BLaER1 treated with 17β-estradiol and CSF1 and Interleukin-3, amounts not matched to agents 10 nM and 100 nM (cell line): ENCODE measurements around the gene SPEM3.
A peak's percentile ranks its signal among the peaks of the same experiment; 100 is the strongest.

Source experiments
- H3K27ac ChIP-seq, 11 experiments: shearing (Covaris generic); formaldehyde crosslinking; 2 replicates each; pipeline ENCODE4 v1.8.1; 2022
- H3K27me3 ChIP-seq, 11 experiments: shearing (Covaris generic); formaldehyde crosslinking; 2 replicates each; pipeline ENCODE4 v1.8.1; 2022
- H3K36me3 ChIP-seq, 11 experiments: shearing (Covaris generic); formaldehyde crosslinking; 2 replicates each; pipeline ENCODE4 v1.8.1; 2022
- H3K4me1 ChIP-seq, 10 experiments: shearing (Covaris generic); formaldehyde crosslinking; 2 replicates each; pipeline ENCODE4 v1.8.1; 2022
- H3K4me2 ChIP-seq, 11 experiments: shearing (Covaris generic); formaldehyde crosslinking; 2 replicates each; pipeline ENCODE4 v1.8.1; 2022
- H3K4me3 ChIP-seq, 10 experiments: shearing (Covaris generic); formaldehyde crosslinking; 2 replicates each; pipeline ENCODE4 v1.8.1; 2022
- H3K9ac ChIP-seq, 11 experiments: shearing (Covaris generic); formaldehyde crosslinking; 2 replicates each; pipeline ENCODE4 v1.8.1; 2022
- H3K9me3 ChIP-seq, 11 experiments: shearing (Covaris generic); formaldehyde crosslinking; replicated peaks in 1 of 11; 2 replicates each; pipeline ENCODE4 v1.8.1; 2022
- H4K20me1 ChIP-seq, 11 experiments: shearing (Covaris generic); formaldehyde crosslinking; 2 replicates each; pipeline ENCODE4 v1.8.1; 2022
- Cebpa-rat ChIP-seq, 11 experiments: shearing (Covaris generic); IDR thresholded peaks; 2 replicates each; pipeline ENCODE4 v1.8.1; 2022

The SPEM3 gene

DNA sequence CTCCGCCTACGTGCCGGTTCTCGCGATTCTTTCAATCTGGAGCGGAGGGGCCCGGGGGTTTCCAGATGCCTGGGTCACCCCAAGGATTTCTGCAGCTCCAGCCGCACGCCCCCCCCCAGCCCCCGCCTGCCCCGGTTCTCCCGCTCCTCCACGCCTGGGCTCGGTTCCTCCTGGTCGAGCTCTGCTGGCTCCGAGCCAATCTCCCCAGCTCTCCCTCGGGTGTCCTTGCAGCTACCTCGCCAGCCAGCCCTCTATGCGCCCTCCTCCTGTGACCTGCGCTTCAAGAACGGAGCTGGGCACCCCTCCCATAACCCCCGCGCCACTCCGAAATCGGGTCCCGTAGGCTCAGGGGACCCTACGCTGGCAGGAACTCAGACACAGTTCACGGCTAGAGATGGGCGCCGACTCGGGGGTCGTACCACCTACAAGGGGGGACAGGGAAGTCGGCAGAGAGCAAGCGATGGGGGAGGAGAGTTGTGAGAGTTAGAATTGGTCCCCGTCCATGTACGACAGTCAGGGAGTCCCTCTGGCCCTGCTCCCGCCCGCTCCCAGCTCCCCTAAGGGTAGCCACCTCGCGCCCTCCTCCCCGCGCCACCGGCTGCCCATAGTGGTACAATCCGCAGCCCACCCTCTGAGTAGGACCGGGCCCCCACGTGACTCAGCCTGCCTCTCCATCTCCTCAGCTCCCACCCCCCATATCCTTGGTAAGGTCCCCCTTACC is 11.6 kb downstream of the SPEM3 start:
- Histone ChIP-seq H3K4me3 (peak overlapping the region; percentile 47 to 72 (median 54)), H3K9me3 (no peaks in the 10 kb centered on the region), H3K4me1 (peaks cover 50 to 66% (median 60%) of the 10 kb centered on the region in 10 experiments)

DNA sequence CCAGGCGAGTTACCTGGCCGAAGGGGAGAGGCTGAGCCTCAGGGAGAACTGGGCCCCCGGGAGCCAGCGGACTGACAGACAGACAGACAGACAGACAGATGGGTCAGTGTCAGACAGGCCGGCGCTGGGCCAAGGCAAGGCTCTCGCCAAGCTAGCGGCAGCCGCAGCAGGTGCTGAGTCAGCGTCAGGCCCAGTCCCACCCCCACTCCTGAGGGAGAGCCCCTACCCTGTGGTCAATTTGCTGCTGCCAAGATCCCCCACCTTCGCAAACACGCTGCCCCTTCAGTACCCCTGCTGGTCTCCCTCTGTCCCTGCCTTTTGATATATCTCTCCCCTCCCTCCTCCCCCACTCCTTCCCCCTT is 12.2 kb downstream of the SPEM3 start:
- TF ChIP-seq Cebpa-rat (IDR thresholded peaks at IDR 0.05), result no peak
- H3K9me3 ChIP-seq, result no peaks in the 10 kb centered on the region
- H3K4me3 ChIP-seq, result peak overlapping the region; percentile 47 to 72 (median 54); a peak in 10 of 20 replicates
- peak overlapping the region in 4 of 11 experiments; percentile 31 to 66 (median 50); a peak in 4 of 22 replicates for H3K9ac ChIP-seq
- H3K4me2 ChIP-seq, result peak overlapping the region; percentile 81 to 99 (median 89)
- H3K27ac ChIP-seq, result no peak overlapping the region
- peaks cover 85 to 92% (median 89%) of the 10 kb centered on the region in 11 experiments for H3K27me3 ChIP-seq
- H3K36me3 ChIP-seq, result no peaks in the 10 kb centered on the region
- peaks cover 18 to 71% (median 50%) of the 10 kb centered on the region in 11 experiments; a peak in 21 of 22 replicates for H4K20me1 ChIP-seq
- peaks cover 56 to 67% (median 64%) of the 10 kb centered on the region in 10 experiments for H3K4me1 ChIP-seq

More for the DNA sequence above, 11.6 kb downstream of the SPEM3 start:
- Histone ChIP-seq H3K36me3 (no peaks in the 10 kb centered on the region), H3K27ac (no peak overlapping the region), H4K20me1 (peaks cover 18 to 68% (median 46%) of the 10 kb centered on the region in 11 experiments; a peak in 21 of 22 replicates), H3K4me2 (peak overlapping the region; percentile 81 to 99 (median 89)), H3K27me3 (peaks cover 80 to 86% (median 83%) of the 10 kb centered on the region in 11 experiments), H3K9ac (peak overlapping the region; percentile 24 to 66 (median 41); a peak in 15 of 22 replicates)
- TF ChIP-seq Cebpa-rat (IDR thresholded peaks at IDR 0.05), result no peak

GRCh38 chr17:7441266-7441665 is 12.6 kb downstream of the SPEM3 start:
- Histone ChIP-seq H3K4me1 (peaks cover 55 to 64% (median 60%) of the 10 kb centered on the region in 10 experiments), H4K20me1 (peaks cover 18 to 71% (median 51%) of the 10 kb centered on the region in 11 experiments; a peak in 21 of 22 replicates), H3K27ac (no peak overlapping the region), H3K36me3 (no peaks in the 10 kb centered on the region), H3K4me3 (no peak overlapping the region), H3K4me2 (no peak overlapping the region), H3K9ac (no peak overlapping the region), H3K9me3 (no peaks in the 10 kb centered on the region), H3K27me3 (peaks cover 90 to 96% (median 93%) of the 10 kb centered on the region in 11 experiments)
- TF ChIP-seq Cebpa-rat (IDR thresholded peaks at IDR 0.05), result no peak

DNA sequence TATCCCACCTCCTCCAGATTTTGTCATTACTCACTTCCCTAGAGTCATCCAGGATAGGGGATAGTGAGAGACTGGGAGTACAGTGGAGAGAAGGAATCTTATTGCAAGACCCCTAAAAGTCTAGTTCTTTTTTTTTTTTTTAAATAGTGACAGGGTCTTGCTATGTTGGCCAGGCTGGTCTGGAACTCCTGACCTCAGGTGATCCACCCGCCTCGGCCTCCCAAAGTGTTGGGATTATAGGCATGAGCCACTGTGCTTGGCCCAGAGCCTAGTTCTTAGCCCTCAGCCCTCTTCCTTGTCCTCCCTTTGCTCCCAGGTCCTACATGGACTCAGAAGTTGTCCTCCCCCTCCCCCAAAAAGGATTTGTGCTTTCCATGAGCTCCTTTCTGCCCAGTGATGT is 13.5 kb downstream of the SPEM3 start:
- H3K9me3 ChIP-seq, result no peaks in the 10 kb centered on the region
- H3K9ac ChIP-seq, result no peak overlapping the region
- H3K4me1 ChIP-seq, result peaks cover 48 to 55% (median 52%) of the 10 kb centered on the region in 10 experiments
- H3K36me3 ChIP-seq, result no peaks in the 10 kb centered on the region
- H3K27ac ChIP-seq, result no peak overlapping the region
- no peak overlapping the region for H3K4me3 ChIP-seq
- H3K27me3 ChIP-seq, result peaks cover 98 to 100% (median 100%) of the 10 kb centered on the region in 11 experiments
- no peak for TF ChIP-seq Cebpa-rat (IDR thresholded peaks at IDR 0.05)
- H3K4me2 ChIP-seq, result no peak overlapping the region
- peaks cover 17 to 66% (median 44%) of the 10 kb centered on the region in 11 experiments; a peak in 21 of 22 replicates for H4K20me1 ChIP-seq

- Histone ChIP-seq H3K9me3 (no peaks in the 10 kb centered on the region), H4K20me1 (peaks cover 4 to 49% (median 28%) of the 10 kb centered on the region in 11 experiments; a peak in 20 of 22 replicates), H3K36me3 (no peaks in the 10 kb centered on the region), H3K4me2 (peak overlapping the region in 8 of 11 experiments; percentile 81 to 92 (median 85); a peak in 13 of 22 replicates), H3K4me1 (peaks cover 31 to 38% (median 35%) of the 10 kb centered on the region in 10 experiments), H3K27ac (no peak overlapping the region), H3K4me3 (no peak overlapping the region), H3K9ac (no peak overlapping the region), H3K27me3 (peaks cover 98 to 100% (median 100%) of the 10 kb centered on the region in 11 experiments)
- TF ChIP-seq Cebpa-rat (IDR thresholded peaks at IDR 0.05), result no peak
Observed at GRCh38 chr17:7443499-7444485, 15.1 kb downstream of the SPEM3 start.

DNA sequence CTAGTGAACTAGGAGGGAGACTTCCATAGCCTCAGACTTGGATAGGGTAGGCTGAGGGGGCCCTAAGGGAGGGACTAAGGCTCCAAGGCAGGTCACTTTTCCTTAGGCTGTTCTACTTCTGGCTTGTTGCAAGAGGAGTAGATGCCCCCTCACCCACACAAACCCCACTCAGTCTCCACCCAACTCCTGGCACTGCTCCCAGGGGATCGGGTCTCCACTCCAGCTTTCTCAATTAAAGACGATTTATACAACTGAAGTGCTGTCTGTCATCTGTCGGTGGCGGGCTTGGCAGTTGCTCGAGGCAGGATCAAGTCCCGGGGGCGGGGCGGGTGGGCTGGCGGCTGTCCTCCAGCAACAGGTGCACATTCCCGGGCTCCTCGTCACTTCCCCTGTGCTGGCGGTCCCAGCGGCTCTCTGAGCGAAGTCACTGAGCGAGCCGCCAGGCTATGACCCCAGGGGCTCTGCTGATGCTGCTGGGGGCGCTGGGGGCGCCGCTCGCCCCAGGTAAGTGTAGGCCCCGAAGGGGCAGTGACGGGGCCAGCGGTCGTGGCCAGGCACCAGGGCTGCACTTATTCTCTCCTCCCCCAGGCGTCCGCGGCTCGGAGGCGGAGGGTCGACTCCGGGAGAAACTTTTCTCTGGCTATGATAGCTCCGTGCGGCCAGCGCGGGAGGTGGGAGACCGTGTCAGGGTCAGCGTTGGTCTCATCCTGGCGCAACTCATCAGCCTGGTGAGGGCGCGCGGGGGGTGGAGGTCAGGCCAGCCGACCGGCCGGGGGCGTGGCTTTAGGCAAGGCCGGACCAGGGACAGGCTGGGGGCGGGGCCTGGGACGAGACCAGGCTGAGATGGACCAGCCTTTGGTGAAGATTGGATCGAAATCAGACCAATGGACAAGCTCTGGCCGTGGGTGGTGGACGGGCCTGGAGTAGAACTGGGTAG is 16.3 kb downstream of the SPEM3 start, which contains the start of gene CHRNB1:
CHRNB1 (plus strand) TSS at position 380 of the 937 bp plus-strand sequence; CDS start at position 447, 67 bp downstream.
- H4K20me1 ChIP-seq, result peaks cover 0 to 38% (median 16%) of the 10 kb centered on the region in 11 experiments; a peak in 16 of 22 replicates
- peaks cover 20 to 30% (median 25%) of the 10 kb centered on the region in 10 experiments for H3K4me1 ChIP-seq
- H3K27ac ChIP-seq, result no peak within 1 kb of the TSS
- TF ChIP-seq Cebpa-rat (IDR thresholded peaks at IDR 0.05), result no peak
- peak within 1 kb of the TSS; percentile 81 to 96 (median 87) for H3K4me2 ChIP-seq
- H3K9ac ChIP-seq, result peak within 1 kb of the TSS in 2 of 11 experiments; percentile 44 to 48; a peak in 2 of 22 replicates
- peaks cover 86 to 95% (median 89%) of the 10 kb centered on the region in 11 experiments for H3K27me3 ChIP-seq
- H3K4me3 ChIP-seq, result peak within 1 kb of the TSS; percentile 40 to 64 (median 50); a peak in 19 of 20 replicates
- no peaks in the 10 kb centered on the region for H3K9me3 ChIP-seq
- H3K36me3 ChIP-seq, result no peaks in the 10 kb centered on the region

DNA sequence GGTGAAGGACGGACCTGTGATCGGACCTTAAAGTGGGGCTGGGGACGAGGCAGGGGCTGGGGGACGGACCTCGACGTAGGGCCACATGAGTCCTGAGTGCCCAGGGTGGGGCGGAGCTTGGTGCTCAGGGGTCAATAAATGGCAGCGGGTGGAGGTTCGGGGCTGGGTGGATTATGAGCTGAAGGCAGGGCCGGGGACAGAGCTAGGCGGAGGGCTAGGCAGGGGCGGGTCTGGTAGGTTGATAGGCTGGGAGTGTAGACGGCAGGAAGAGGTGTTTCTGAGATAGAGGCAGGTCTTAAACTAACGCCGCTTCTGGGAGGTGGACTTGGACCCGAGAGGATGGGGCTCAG is 16.9 kb downstream of the SPEM3 start:
- Histone ChIP-seq H3K36me3 (no peaks in the 10 kb centered on the region), H3K4me1 (peaks cover 13 to 23% (median 19%) of the 10 kb centered on the region in 10 experiments), H3K4me3 (peak overlapping the region in 7 of 10 experiments; percentile 42 to 64 (median 51); a peak in 10 of 20 replicates), H4K20me1 (peaks cover 0 to 31% (median 10%) of the 10 kb centered on the region in 11 experiments; a peak in 12 of 22 replicates), H3K27ac (no peak overlapping the region), H3K9ac (no peak overlapping the region), H3K27me3 (peaks cover 80 to 89% (median 83%) of the 10 kb centered on the region in 11 experiments), H3K9me3 (no peaks in the 10 kb centered on the region), H3K4me2 (peak overlapping the region; percentile 81 to 96 (median 87))
- TF ChIP-seq Cebpa-rat (IDR thresholded peaks at IDR 0.05), result no peak
